ENCODE measurements around the gene COG1.

Gene COG1

GRCh38 chr17:73228748-73229236 lies 35.9 kb downstream of the COG1 start:
- peak; percentile 82 for DNase-seq (ENCODE audit: low spot score)

GRCh38 chr17:73230088-73230487 lies 37.2 kb downstream of the COG1 start:
- DNase-seq (ENCODE audit: low spot score), result no peak

GRCh38 chr17:73231395-73231794 lies 38.5 kb downstream of the COG1 start:
- peak; percentile 22 for DNase-seq (ENCODE audit: low spot score)

- peak; percentile 92 for DNase-seq (ENCODE audit: low spot score)
Observed at GRCh38 chr17:73231841-73232586, 39.2 kb downstream of the COG1 start.

GRCh38 chr17:73232587-73233373 lies 39.9 kb downstream of the COG1 start:
- DNase-seq (ENCODE audit: low spot score), result peak; percentile 63

- no peak for DNase-seq (ENCODE audit: low spot score)
Observed at GRCh38 chr17:73234736-73235135, 41.9 kb downstream of the COG1 start.

- no peak for DNase-seq (ENCODE audit: low spot score)
Observed at GRCh38 chr17:73237714-73238113, 44.9 kb downstream of the COG1 start.

- no peak for DNase-seq (ENCODE audit: low spot score)
Observed at GRCh38 chr17:73240561-73240960, 47.7 kb downstream of the COG1 start.

GRCh38 chr17:73247726-73248125 lies 54.9 kb downstream of the COG1 start:
- DNase-seq (ENCODE audit: low spot score), result no peak

GRCh38 chr17:73248532-73248931 lies 55.7 kb downstream of the COG1 start:
- no peak for DNase-seq (ENCODE audit: low spot score)

GRCh38 chr17:73249700-73250099 lies 56.8 kb downstream of the COG1 start:
- no peak for DNase-seq (ENCODE audit: low spot score)

GRCh38 chr17:73250851-73251640 lies 58.2 kb downstream of the COG1 start:
- DNase-seq (ENCODE audit: low spot score), result no peak

GRCh38 chr17:73251871-73252270 lies 59.0 kb downstream of the COG1 start:
- no peak for DNase-seq (ENCODE audit: low spot score)

GRCh38 chr17:73255671-73256181 lies 62.9 kb downstream of the COG1 start:
- peak; percentile 79 for DNase-seq (ENCODE audit: low spot score)

GRCh38 chr17:73256220-73256619 lies 63.4 kb downstream of the COG1 start:
- no peak for DNase-seq (ENCODE audit: low spot score)

GRCh38 chr17:73257516-73257915 lies 64.7 kb downstream of the COG1 start:
- DNase-seq (ENCODE audit: low spot score), result no peak
